AG10803 (cell line): ENCODE results near the gene ZNF473.
"Not testable (repeated sequence)": the region's sequence is repeated elsewhere in the genome, so short reads cannot be mapped to it uniquely, and the experiment has no call there.

Source experiments
- DNase-seq: peaks from one replicate; pipeline ENCODE4 v3.0.0; 2010; ENCODE audit warnings: low read depth
- H3K4me3 ChIP-seq: 2 replicates; pipeline ENCODE4 v1.5.1; 2011; ENCODE audit warnings: mild to moderate bottlenecking, low read length, control low read depth
- TF ChIP-seq, protein P1 (sequence below): conservative IDR thresholded peaks from 2 replicates; pipeline ENCODE4 v1.5.1; 2011; ENCODE audit warnings: mild to moderate bottlenecking, low read length, control low read depth, inconsistent platforms

Gene ZNF473

DNA sequence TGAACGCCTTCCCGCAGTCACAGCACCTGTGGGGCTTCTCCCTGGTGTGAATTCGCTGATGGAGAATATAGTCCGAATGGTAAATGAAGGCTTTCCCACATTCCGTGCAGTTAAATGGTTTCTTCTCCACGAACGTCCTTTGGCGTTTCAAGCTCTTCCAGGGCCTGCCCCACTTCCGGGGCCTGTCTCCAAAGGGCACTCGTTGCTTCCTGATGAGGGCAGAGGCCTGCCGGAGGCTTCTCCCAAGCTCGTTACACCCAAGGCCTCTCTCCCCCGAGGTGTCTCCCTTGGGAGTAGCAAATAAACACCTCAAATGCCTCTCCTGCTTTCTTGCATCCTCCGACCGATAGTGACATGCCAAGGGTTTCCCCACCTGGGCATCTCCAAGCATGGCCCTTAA lies 34.3 kb downstream of the ZNF473 start:
- no peak overlapping the region for H3K4me3 ChIP-seq
- no peak for DNase-seq
- TF ChIP-seq, protein P1, sequence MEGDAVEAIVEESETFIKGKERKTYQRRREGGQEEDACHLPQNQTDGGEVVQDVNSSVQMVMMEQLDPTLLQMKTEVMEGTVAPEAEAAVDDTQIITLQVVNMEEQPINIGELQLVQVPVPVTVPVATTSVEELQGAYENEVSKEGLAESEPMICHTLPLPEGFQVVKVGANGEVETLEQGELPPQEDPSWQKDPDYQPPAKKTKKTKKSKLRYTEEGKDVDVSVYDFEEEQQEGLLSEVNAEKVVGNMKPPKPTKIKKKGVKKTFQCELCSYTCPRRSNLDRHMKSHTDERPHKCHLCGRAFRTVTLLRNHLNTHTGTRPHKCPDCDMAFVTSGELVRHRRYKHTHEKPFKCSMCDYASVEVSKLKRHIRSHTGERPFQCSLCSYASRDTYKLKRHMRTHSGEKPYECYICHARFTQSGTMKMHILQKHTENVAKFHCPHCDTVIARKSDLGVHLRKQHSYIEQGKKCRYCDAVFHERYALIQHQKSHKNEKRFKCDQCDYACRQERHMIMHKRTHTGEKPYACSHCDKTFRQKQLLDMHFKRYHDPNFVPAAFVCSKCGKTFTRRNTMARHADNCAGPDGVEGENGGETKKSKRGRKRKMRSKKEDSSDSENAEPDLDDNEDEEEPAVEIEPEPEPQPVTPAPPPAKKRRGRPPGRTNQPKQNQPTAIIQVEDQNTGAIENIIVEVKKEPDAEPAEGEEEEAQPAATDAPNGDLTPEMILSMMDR, result no peak

DNA sequence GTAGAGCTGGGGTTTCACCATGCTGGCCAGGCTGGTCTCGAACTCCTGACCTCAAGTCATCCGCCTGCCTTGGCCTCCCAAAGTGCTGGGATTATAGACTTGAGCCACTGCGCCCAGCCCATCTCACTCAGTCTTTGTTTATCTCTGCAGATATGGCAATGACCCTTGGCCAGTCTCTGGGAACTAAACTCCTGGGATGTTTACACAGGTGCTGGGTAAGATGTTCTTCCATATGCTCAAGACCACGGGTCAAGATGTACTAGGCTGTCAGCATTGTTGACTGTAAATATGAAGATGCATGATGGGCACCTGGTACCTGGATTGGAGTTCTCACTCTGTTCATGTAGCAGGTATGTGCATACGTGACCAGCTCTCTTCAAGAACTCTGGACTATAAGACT lies 35.8 kb downstream of the ZNF473 start:
- H3K4me3 ChIP-seq, result no peak overlapping the region
- DNase-seq, result no peak
- TF ChIP-seq, protein P1, result no peak

DNA sequence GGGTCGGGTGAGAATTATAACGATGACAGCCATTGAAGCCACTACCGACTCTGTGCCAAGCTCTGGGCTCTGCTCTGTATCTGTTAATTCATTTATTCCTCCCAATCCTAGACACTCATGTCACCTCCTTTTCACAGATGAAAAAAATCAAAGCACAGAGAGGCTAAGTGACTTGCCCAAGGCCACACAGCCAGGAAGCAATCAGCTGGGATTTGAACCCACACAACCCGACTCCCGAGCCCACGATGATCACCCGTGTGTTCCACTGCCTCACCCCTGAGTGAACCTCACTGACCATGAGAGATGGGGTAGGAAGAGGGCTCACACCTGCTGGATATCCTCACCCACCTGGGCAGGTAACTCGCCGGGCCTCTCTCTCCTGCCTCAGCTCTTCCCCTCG lies 40.1 kb downstream of the ZNF473 start:
- H3K4me3 ChIP-seq, result no peak overlapping the region
- DNase-seq, result no peak
- TF ChIP-seq, protein P1, result no peak

DNA sequence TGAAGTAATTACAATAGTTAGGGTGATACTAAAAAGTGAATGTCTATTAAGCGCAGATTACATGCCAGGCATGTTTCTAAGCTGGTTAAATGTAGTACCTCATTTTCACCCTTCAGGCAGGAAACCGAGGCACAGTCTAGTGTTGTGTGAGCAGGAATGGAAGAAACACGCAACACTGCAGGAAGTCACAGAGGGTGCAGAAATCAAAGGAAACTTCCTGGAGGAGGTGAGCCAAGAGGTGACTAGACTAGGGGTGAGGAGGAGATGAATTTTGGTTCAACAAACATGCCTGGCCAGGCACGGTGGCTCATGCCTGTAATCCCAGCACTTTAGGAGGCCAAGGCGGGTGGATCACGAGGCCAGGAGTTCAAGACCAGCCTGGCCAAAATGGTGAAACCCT lies 41.8 kb downstream of the ZNF473 start:
- no peak overlapping the region for H3K4me3 ChIP-seq
- no peak for DNase-seq
- TF ChIP-seq, protein P1, result no peak

DNA sequence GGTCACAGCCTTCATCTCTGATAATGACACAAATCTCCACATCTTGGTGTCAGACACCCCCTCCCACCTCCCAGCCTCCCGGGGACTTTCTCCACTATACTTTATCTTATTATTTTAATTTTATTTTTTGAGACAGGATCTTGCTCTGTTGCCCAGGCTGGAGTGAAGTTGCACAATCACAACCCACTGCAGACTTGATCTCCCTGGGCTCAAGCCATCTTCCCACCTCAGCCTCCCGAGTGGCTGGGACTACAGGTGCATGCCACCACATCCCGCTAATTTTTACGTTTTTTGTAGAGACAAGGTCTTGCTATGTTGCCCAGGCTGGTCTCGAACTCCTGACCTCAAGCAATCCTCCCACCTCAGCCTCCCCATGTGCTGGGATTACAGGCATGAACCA lies 42.6 kb downstream of the ZNF473 start:
- H3K4me3 ChIP-seq, DNase-seq: not testable (repeated sequence)

DNA sequence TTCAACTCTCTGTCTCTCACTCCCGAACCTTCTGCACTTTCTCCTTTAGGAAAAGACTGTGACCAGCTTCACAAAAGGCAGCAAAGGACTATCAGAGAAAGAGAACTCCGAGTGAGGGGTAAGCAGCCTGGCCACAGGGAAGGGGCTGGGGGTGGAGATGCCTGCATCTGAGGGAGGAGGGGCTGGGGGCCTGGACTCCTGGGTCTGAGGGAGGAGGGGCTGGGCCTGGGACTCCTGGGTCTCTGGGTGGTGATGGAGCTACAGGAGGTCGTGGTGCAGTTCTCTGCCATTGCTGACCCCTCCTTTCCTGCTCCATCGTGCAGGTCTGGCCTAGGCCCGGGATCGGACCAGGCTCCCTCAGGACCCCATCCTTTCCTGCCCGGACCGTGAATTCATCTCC lies 49.3 kb downstream of the ZNF473 start:
- DNase-seq, H3K4me3 ChIP-seq: not testable (repeated sequence)

DNA sequence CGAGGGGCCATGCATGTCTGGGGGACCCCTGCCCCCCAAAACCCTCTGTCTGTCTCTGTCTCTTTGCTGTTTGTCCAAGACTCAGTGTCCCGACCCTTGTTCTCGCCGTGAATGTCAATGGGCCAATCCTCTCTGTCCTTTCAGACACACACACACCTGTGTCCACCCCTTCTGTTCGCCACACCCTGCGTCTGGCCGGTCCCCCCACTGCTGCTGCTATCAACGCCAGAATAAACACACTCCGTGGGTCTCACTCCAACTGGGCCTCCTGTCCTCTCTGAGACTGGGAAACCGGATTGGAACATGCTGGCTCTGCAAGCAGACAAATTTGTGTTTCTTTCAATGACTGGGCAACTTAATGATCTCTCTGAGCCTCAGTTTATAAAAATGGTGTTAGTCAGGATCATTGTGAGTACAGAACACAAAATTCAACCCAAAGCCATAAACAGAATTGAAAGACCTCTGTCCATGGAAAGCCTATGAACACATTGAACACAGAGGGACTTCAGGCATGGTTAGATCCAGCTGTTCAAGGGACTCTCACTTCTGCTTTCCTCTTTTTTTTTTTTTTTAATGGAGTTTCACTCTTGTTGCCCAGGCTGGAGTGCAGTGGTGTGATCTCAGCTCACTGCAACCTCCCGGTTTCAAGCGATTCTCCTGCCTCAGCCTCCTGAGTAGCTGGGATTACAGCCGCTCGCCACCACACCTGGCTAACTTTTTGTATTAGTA lies 50.0 kb downstream of the ZNF473 start:
- not testable (repeated sequence) for H3K4me3 ChIP-seq, DNase-seq

DNA sequence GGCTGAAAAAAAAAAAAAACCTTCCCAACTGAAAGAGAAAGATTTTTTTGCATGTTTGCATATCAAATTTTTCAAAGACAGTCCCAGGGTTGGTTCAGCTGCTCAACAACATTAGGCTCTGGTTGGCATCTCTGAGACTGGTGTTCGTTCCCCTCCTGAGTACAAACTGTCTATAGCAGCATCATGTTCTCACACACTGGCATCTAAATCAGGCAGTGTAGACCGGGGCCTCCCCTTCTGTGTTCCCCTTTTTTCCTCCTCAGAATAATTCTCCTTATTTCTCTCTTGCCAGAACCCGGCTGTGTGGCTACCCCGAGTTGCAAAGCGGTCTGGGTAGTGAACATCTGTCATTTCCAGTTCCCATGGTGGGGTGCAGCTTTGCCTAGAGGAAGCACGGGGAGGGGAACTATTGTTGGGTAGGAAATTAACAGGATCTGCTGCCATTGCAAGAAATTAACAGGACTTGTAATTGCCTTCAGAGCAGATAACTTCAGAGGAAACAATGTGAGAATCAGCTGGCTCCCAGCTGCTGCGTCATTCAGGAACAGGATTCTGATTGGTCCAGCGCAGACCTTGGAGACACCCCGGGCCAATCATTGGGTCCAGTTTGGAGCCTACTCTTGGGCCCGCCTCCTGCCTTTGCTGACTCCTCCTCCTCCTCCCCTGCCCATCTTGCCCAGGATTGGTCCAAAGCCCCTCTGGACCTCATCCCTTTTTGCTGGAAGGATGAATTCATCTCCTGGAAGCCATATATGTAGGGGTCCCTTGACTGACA lies 51.0 kb downstream of the ZNF473 start:
- not testable (repeated sequence) for H3K4me3 ChIP-seq, DNase-seq

DNA sequence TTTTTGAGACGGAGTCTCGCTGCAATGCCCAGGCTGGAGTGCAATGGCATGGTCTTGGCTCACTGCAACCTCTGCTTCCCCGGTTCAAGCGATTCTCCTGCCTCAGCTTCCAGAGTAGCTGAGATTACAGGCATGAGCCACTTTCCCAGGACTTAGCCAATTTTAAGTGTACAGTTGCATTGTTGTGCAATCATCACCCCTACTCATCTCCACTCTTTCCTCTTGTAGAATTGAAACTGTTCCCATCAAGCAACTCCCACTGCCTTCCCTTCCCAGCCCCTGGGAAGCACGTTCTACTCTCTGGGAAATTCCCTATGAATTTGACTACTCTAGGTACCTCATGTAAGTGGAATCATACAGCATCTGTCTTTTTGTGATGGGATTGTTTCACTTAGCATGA lies 53.2 kb downstream of the ZNF473 start:
- not testable (repeated sequence) for H3K4me3 ChIP-seq, DNase-seq

DNA sequence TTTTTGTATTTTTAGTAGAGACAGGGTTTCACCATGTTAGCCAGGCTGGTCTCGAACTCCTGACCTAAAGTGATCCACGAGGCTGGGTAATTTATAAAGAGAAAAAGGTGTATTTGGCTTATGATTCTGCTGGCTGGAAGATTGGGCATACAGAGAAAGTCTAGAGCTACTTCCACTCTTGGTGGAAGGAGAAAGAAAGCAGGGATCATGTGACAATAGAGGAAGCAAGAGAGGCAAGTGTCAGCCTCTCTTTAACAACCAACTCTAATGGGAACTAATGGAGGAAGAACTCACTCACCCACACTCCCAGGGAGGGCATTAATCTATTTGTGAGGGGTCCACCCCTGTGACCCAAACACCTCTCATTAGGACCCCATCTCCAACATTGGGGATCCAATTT lies 58.6 kb downstream of the ZNF473 start:
- not testable (repeated sequence) for DNase-seq, H3K4me3 ChIP-seq

DNA sequence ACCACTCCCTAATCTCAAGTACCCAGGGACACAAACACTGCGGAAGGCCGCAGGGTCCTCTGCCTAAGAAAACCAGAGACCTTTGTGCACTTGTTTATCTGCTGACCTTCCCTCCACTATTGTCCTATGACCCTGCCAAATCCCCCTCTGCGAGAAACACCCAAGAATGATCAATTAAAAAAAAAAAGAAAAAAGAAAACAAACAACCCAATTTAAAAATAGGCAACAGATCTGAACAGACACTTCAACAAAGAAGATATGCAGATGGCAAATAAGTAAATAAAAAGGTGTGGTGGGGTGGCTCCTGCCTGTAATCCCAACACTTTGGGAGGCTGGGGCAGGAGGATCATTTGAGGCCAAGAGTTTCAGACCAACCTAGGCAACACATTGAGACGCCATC lies 61.3 kb downstream of the ZNF473 start:
- H3K4me3 ChIP-seq, DNase-seq: not testable (repeated sequence)
